Loucy (cell line): Measurements from ENCODE around the gene CD79A.

Experiments
- H2AFZ ChIP-seq: fragments of 200-600 bp; sonication (generic); 2 replicates; pipeline ENCODE4 v1.6.0; 2016; ENCODE audit warnings: antibody characterized with exemption, mild to moderate bottlenecking, low read length, moderate library complexity
- H3F3A ChIP-seq: fragments of 200-600 bp; 2 replicates; pipeline ENCODE4 v1.6.0; 2016; ENCODE audit warnings: antibody characterized with exemption, low read depth, mild to moderate bottlenecking
- H3K27me3 ChIP-seq: fragments of 200-600 bp; sonication (generic); 2 replicates; pipeline ENCODE4 v1.6.1; 2014; ENCODE audit warnings: low read length, mild to moderate bottlenecking; ENCODE audit not compliant: insufficient read depth, poor library complexity, severe bottlenecking
- H3K36me3 ChIP-seq: fragments of 200-600 bp; sonication (generic); 2 replicates; pipeline ENCODE4 v1.6.1; 2016; ENCODE audit warnings: low read length; ENCODE audit not compliant: insufficient read depth
- H3K4me1 ChIP-seq: fragments of 200-600 bp; sonication (generic); 2 replicates; pipeline ENCODE4 v1.5.1; 2014; ENCODE audit warnings: low read length, mild to moderate bottlenecking; ENCODE audit not compliant: insufficient read depth, poor library complexity, severe bottlenecking
- H3K4me2 ChIP-seq: fragments of 200-600 bp; sonication (generic); 2 replicates; pipeline ENCODE4 v1.6.0; 2014; ENCODE audit warnings: antibody characterized with exemption, low read length, low read depth, mild to moderate bottlenecking; ENCODE audit not compliant: poor library complexity, severe bottlenecking
- H3K4me3 ChIP-seq: fragments of 200-600 bp; sonication (generic); 2 replicates; pipeline ENCODE4 v1.5.1; 2014; ENCODE audit warnings: low read length, mild to moderate bottlenecking, mixed read lengths; ENCODE audit not compliant: poor library complexity, severe bottlenecking
- H3K79me2 ChIP-seq: fragments of 200-600 bp; sonication (generic); 2 replicates; pipeline ENCODE4 v1.6.1; 2014; ENCODE audit warnings: low read length; ENCODE audit not compliant: insufficient read depth
- H3K9ac ChIP-seq: fragments of 200-600 bp; sonication (generic); 2 replicates; pipeline ENCODE4 v1.6.0; 2014; ENCODE audit warnings: mild to moderate bottlenecking, low read depth, low read length, moderate library complexity; ENCODE audit not compliant: poor library complexity, severe bottlenecking
- H3K9me2 ChIP-seq: fragments of 200-600 bp; sonication (generic); replicated peaks from 2 replicates; pipeline ENCODE4 v1.6.1; 2016; ENCODE audit warnings: low read depth, low read length, mixed read lengths
- H3K9me3 ChIP-seq: fragments of 200-600 bp; sonication (generic); 2 replicates; pipeline ENCODE4 v1.6.1; 2014; ENCODE audit warnings: mild to moderate bottlenecking, antibody characterized with exemption, low read length, low read depth; ENCODE audit not compliant: insufficient read depth
- H4K20me1 ChIP-seq: fragments of 200-600 bp; sonication (generic); 2 replicates; pipeline ENCODE4 v1.6.0; 2014; ENCODE audit warnings: antibody characterized with exemption, low read length, mild to moderate bottlenecking; ENCODE audit not compliant: insufficient read depth, poor library complexity, severe bottlenecking
- EZH2phosphoT487 ChIP-seq: fragments of 200-600 bp; IDR thresholded peaks from 2 replicates; pipeline ENCODE4 v1.6.1; 2018; ENCODE audit warnings: antibody characterized with exemption, mild to moderate bottlenecking, moderate library complexity, borderline replicate concordance
- TF ChIP-seq, protein P1 (sequence below): fragments of 200-600 bp; sonication (generic); conservative IDR thresholded peaks from 2 replicates; pipeline ENCODE4 v1.5.1; 2014; ENCODE audit warnings: mild to moderate bottlenecking, antibody characterized with exemption, low read length

CD79A gene

DNA sequence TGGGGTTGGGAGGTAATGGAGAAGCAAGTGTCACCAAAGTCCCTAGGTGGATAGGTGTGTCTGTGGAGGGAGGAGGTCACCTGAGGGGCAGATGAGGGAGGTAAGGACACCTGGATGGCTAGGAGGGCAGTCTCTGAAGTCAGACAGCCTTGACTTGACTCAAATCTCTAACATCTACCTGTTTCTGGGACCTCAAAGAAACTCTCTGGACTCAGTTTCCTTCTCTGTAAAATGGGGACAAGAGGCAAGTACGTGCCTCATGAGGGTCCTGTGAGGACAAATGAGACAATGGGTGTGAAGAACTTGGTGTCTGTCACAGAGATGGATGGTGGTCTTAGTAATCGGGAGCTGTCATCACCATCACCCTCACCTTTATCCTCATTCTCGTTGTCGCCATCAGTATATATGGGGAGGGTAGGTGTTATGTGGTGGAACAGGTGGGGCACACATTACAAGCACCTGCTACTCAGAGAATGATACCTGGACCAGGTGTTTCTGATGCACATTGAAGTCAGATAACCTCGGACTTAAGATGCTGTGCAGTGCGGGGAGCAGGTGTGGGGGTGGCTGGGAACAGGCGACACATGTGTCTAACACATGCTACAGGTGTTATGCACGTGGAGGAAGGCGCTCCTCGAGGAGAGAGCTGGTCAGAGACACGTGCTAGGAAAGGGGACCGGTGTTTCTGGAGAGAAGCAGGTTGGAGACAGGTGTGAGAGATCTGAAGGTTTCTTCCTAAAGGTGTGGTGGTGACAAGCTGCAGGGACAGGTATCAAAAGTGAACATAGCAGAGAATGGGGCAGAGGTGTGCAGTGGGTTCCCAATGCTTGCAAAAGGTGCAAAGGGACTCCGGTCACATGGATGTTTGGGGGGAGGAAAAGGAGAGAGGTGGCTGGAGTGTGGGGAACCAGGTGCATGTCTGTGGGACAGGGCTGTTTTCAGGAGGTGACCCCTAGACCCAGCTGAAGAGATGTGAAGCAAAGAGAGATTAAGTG is 47.4 kb downstream of the CD79A start:
- Histone ChIP-seq H2AFZ (no peak overlapping the region), H3K9me3 (no peaks in the 10 kb centered on the region), H3K27me3 (no peaks in the 10 kb centered on the region), H3K9ac (no peak overlapping the region), H3K79me2 (peaks cover 8% of the 10 kb centered on the region; the same call in 1 of the 2 replicates), H4K20me1 (no peaks in the 10 kb centered on the region), H3K36me3 (no peaks in the 10 kb centered on the region), H3F3A (no peaks in the 10 kb centered on the region), H3K4me1 (peaks cover 10% of the 10 kb centered on the region), H3K9me2 (no peaks in the 10 kb centered on the region), H3K4me3 (no peak overlapping the region), H3K4me2 (no peak overlapping the region)
- TF ChIP-seq EZH2phosphoT487: no peak
- TF ChIP-seq, protein P1, sequence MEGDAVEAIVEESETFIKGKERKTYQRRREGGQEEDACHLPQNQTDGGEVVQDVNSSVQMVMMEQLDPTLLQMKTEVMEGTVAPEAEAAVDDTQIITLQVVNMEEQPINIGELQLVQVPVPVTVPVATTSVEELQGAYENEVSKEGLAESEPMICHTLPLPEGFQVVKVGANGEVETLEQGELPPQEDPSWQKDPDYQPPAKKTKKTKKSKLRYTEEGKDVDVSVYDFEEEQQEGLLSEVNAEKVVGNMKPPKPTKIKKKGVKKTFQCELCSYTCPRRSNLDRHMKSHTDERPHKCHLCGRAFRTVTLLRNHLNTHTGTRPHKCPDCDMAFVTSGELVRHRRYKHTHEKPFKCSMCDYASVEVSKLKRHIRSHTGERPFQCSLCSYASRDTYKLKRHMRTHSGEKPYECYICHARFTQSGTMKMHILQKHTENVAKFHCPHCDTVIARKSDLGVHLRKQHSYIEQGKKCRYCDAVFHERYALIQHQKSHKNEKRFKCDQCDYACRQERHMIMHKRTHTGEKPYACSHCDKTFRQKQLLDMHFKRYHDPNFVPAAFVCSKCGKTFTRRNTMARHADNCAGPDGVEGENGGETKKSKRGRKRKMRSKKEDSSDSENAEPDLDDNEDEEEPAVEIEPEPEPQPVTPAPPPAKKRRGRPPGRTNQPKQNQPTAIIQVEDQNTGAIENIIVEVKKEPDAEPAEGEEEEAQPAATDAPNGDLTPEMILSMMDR: no peak

DNA sequence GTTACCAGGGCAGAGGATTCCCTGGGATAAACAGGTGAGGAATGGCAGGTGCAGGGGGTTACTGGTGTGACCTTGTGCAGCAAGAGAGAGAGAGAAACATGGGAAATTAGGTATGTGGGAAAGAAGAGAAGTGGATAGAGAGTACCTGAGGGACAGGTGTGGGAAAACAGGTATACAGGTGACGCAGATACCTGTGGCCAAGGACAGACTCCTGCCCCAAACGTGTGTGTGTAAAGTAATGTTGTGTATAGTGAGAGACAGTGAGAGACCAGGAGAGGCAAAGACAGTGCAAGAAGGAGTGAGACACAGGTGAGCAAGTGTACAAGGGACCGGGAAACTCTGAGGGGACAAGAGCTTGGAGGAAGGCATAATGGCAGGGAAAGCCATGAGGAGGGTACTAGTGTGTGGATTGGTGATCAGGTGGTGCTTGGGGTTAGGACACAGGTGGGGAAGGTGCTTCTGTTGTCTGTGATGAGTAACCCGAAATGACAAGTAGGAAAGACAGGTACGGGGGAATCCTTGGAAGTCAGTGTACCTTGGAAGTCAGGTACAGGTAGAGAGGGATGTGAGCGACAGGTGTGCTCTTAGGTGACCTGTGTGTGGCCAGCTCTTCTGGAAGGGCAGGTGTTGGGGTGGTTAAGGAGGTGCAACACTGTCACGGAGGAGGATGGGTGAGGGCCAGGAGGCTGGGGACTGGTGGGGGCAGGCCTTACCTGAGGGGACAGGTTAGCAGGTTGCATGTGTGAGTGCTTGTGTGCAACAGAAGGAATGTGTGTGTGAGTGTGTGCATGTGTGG is 48.3 kb downstream of the CD79A start:
- Histone ChIP-seq H3K9me3 (no peaks in the 10 kb centered on the region), H3K27me3 (no peaks in the 10 kb centered on the region), H3K36me3 (no peaks in the 10 kb centered on the region), H3K4me2 (no peak overlapping the region), H3K9ac (no peak overlapping the region), H3F3A (no peaks in the 10 kb centered on the region), H3K9me2 (no peaks in the 10 kb centered on the region), H3K79me2 (peaks cover 10% of the 10 kb centered on the region; the same call in 1 of the 2 replicates), H2AFZ (no peak overlapping the region), H3K4me1 (peaks cover 12% of the 10 kb centered on the region), H3K4me3 (no peak overlapping the region), H4K20me1 (no peaks in the 10 kb centered on the region)
- TF ChIP-seq, protein P1: no peak
- TF ChIP-seq EZH2phosphoT487: no peak

DNA sequence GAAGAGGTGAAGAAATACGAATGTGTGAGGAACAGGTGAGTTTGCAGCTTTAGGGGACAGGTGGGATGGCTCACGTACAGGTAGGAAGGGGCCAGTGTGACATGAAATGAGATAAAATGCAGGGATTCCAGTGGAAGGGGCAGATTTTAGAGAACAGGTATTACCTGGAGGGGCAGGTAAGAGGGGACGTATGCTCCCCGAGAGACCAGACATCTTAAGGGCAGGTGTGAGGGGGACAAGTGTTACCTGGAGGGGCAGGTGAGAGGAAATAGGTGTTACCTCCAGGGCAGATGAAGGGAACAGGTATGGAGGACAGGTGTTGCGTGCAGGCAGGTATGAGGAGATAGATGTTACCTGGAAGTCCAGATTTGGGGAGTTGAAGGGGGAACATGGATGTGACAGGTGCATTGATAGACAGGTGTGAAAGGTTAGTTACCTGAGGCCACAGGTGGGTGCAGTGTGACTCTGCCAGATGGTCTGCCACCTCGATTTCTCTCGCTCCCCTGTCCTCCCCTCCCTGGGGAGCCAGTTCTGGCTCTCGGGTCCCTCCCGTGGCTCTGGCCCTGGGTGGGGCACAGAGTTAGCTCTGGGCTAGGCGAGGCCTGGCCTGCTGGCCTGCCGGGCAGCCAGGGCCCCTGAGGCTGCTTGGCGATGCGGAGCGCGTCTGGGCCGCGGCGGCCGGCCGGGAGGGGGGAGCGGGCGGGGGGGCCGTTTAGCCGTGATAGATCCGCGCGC is 49.1 kb downstream of the CD79A start:
- TF ChIP-seq, protein P1: no peak
- no peak for TF ChIP-seq EZH2phosphoT487
- Histone ChIP-seq H3K9me3 (no peaks in the 10 kb centered on the region), H3K79me2 (peaks cover 10% of the 10 kb centered on the region; the same call in 1 of the 2 replicates), H3K9ac (no peak overlapping the region), H3K9me2 (no peaks in the 10 kb centered on the region), H3K27me3 (no peaks in the 10 kb centered on the region), H3K4me1 (peaks cover 12% of the 10 kb centered on the region), H3F3A (no peaks in the 10 kb centered on the region), H4K20me1 (no peaks in the 10 kb centered on the region), H2AFZ (no peak overlapping the region), H3K36me3 (no peaks in the 10 kb centered on the region), H3K4me3 (no peak overlapping the region), H3K4me2 (no peak overlapping the region)
